MCF 10A (cell line): ENCODE results near the gene ZFAND5. TPM values are rescaled to one million over a fixed set of nuclear protein-coding genes. Genes with fewer than 3 reads are reported as not detected.

Experiments used
- BruUV-seq: library from RNA; stranded (reverse); fragments of 400-500 nt; replicated peaks from 2 replicates; lab custom pipeline; 2021; lab: Mats Ljungman, UMichigan
- CTCF ChIA-PET: fragments of 300-600 bp; sonication (Branson Sonifier 250); formaldehyde crosslinking; extraction: SDS; loops from one replicate; lab custom pipeline; 2021; ENCODE audit warnings: antibody characterized with exemption, inconsistent platforms; lab: Yijun Ruan, JAX
- POLR2A ChIA-PET: fragments of 300-600, 350-650 bp; sonication (Branson Sonifier 250); formaldehyde crosslinking; extraction: SDS; loops from one replicate; lab custom pipeline; 2020; ENCODE audit warnings: antibody characterized with exemption, inconsistent platforms; lab: Yijun Ruan, JAX
- DNase-seq: peaks from one replicate; pipeline ENCODE4 v3.0.0-alpha.2; 2018; ENCODE audit not compliant: unreplicated experiment
- H3K27ac Mint-ChIP-seq: one replicate; pipeline ENCODE4 v1.8.0; 2022; ENCODE audit warnings: mild to moderate bottlenecking, low read depth, mixed read lengths; ENCODE audit not compliant: unreplicated experiment
- H3K27me3 Mint-ChIP-seq: one replicate; pipeline ENCODE4 v1.8.0; 2022; ENCODE audit warnings: mixed read lengths; ENCODE audit not compliant: insufficient read depth, unreplicated experiment
- H3K36me3 Mint-ChIP-seq: one replicate; pipeline ENCODE4 v1.8.0; 2022; ENCODE audit warnings: mild to moderate bottlenecking, moderate library complexity, mixed read lengths; ENCODE audit not compliant: insufficient read depth, unreplicated experiment
- H3K4me1 Mint-ChIP-seq: one replicate; pipeline ENCODE4 v1.8.0; 2022; ENCODE audit warnings: mixed read lengths; ENCODE audit not compliant: insufficient read depth, unreplicated experiment
- H3K4me3 Mint-ChIP-seq: one replicate; pipeline ENCODE4 v1.8.0; 2022; ENCODE audit warnings: mild to moderate bottlenecking, moderate library complexity, mixed read lengths; ENCODE audit not compliant: unreplicated experiment
- H3K9me3 Mint-ChIP-seq: one replicate; pipeline ENCODE4 v1.8.0; 2022; ENCODE audit warnings: mixed read lengths; ENCODE audit not compliant: unreplicated experiment
- intact Hi-C: fragments of 100-400 bp; cut with micrococcal nuclease; formaldehyde crosslinking; loops from 2 replicates; pipeline ENCODE4 v1.14.1; 2022
- total RNA-seq: library from RNA; stranded (reverse); gene quantifications from 2 replicates; pipeline ENCODE4 v1.2.3, GENCODE V29; 2022
- TF ChIP-seq, protein P1 (sequence below): fragments of 200-600 bp; IDR thresholded peaks from one replicate; pipeline ENCODE4 v1.8.0; 2022; ENCODE audit warnings: antibody characterized with exemption, mild to moderate bottlenecking; ENCODE audit not compliant: unreplicated experiment

Gene ZFAND5
- total RNA-seq, 1 experiment from 2014 or later, result 91.7 TPM

DNA sequence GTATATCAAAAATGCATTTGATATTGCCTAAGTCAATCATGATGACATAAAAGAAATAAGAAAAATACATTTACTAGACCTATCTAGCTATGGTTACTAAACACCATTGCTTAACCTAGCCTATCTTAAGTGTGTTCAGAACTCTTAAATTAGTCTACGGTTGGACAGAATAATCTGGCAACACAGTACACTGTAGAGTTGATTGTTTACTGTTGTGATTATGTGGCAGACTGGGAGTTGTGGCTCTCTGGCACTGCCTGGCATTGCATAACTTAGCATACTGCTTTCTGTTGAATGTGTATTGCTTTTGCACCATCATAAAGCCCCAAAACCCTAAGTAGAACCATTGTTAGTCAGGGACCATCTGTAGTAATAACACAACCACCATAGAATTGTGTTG, 21.2 kb upstream of the ZFAND5 start:
- TF ChIP-seq, protein P1, sequence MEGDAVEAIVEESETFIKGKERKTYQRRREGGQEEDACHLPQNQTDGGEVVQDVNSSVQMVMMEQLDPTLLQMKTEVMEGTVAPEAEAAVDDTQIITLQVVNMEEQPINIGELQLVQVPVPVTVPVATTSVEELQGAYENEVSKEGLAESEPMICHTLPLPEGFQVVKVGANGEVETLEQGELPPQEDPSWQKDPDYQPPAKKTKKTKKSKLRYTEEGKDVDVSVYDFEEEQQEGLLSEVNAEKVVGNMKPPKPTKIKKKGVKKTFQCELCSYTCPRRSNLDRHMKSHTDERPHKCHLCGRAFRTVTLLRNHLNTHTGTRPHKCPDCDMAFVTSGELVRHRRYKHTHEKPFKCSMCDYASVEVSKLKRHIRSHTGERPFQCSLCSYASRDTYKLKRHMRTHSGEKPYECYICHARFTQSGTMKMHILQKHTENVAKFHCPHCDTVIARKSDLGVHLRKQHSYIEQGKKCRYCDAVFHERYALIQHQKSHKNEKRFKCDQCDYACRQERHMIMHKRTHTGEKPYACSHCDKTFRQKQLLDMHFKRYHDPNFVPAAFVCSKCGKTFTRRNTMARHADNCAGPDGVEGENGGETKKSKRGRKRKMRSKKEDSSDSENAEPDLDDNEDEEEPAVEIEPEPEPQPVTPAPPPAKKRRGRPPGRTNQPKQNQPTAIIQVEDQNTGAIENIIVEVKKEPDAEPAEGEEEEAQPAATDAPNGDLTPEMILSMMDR, result no peak
- no peaks in the 10 kb centered on the region for H3K9me3 Mint-ChIP-seq
- H3K4me1 Mint-ChIP-seq, result peaks cover 12% of the 10 kb centered on the region
- no peaks in the 10 kb centered on the region for H3K27me3 Mint-ChIP-seq
- BruUV-seq, result no TSS peak
- no peak overlapping the region for H3K27ac Mint-ChIP-seq
- no peak overlapping the region for H3K4me3 Mint-ChIP-seq
- ChIA-PET CTCF (interaction anchor here (0.6 kb wide), 1 partner anchor 21 kb away, joined by 4 read pairs; the partner anchor contains the start of gene ZFAND5), POLR2A (interaction anchor here (1.2 kb wide), 1 partner anchor 48 kb away, joined by 3 read pairs; no protein-coding TSS in a partner anchor)
- no peaks in the 10 kb centered on the region for H3K36me3 Mint-ChIP-seq
- no peak for DNase-seq
- intact Hi-C loops, result no loop called here

DNA sequence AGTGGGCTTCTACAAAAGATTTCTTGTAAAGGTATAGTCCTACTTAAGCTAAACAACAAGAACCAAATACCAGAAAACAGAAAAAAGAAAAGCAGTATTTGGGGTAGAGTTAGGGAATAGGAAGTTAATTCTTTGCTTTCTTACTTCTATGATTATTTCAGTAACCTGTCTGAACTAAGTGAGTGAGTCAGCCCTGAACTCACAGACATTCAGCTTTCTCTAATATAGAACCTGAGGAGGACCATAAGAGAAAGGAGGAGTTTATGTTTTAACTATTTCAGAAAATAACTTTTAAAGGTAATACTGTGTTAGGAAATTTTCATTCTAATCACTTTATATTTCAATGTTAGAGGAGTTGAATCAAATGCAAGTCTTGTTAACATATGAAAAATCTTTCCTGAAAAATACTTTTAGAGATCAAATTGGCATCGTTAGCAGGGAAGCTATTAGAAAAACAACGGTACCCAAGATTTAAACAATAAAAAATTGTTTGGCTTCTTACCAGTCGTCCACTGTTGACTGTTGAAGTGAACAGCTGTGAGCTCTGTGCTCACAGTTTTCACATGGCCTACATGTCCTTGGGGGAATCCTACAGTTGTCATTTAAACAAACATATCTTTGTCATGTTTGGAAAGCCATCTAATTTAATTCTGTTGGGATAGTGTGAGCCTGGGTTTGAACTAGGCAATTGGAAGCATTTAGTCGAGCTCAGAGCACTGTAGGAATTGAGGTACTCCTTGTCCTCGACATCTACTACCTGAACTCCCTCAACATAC, 19.9 kb upstream of the ZFAND5 start:
- Mint-ChIP-seq H3K36me3 (no peaks in the 10 kb centered on the region), H3K4me3 (no peak overlapping the region), H3K27me3 (no peaks in the 10 kb centered on the region), H3K9me3 (peaks cover 4% of the 10 kb centered on the region), H3K27ac (no peak overlapping the region), H3K4me1 (peaks cover 12% of the 10 kb centered on the region)
- BruUV-seq, result no TSS peak
- ChIA-PET CTCF (interaction anchor here (0.7 to 2.1 kb wide), 2 partner anchors 9 to 14 kb away, joined by 3 to 6 read pairs; no protein-coding TSS in a partner anchor), POLR2A (interaction anchor here (0.8 to 2.5 kb wide), 7 partner anchors 12 to 194 kb away, joined by 3 to 19 read pairs (median 4); partner anchors contain the start of gene ZFAND5)
- intact Hi-C loops, result no loop called here
- TF ChIP-seq, protein P1, result no peak
- no peak for DNase-seq

DNA sequence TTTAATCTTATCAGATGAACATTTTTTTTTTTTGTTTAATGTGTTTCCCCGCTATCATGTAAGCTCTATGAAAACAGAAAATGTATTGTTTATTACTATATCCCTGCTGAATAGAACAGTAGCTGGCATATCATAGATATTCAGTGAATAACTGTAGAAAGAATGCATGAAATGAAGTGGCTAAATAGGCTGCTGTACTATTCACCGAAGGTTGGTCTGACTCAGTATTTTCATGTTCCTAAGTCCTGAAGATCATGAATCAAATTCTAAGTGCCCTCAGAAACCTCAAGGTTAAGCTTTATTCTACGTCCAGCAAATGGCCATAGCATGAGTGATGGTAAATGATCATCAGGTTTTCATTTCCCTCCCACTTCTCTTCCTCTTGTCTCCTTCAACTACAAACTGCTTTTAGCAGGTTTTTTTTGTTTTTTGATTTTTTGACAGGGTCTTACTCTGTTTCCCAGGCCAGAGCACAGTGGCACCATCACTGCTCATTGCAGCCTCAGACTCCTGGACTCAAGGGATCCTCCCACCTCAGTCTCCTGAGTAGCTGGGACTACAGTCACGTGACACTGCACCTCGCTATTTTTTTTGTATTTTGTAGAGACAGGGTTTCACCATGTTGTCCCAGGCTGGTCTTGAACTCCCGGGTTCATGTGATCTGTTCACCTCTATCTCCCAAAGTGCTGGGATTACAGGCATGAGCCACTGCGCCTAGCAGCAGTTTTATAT, 19.1 kb upstream of the ZFAND5 start:
- ChIA-PET POLR2A (interaction anchor here (0.6 to 2.5 kb wide), 8 partner anchors 9 to 195 kb away, joined by 3 to 19 read pairs (median 4); partner anchors contain the start of gene ZFAND5), CTCF (interaction anchor here (0.6 to 2.1 kb wide), 3 partner anchors 9 to 128 kb away, joined by 3 to 6 read pairs (median 5); no protein-coding TSS in a partner anchor)
- no peaks in the 10 kb centered on the region for H3K36me3 Mint-ChIP-seq

More for the DNA sequence above, 19.1 kb upstream of the ZFAND5 start:
- DNase-seq, result no peak
- H3K27ac Mint-ChIP-seq, result no peak overlapping the region
- peaks cover 12% of the 10 kb centered on the region for H3K4me1 Mint-ChIP-seq
- no peaks in the 10 kb centered on the region for H3K27me3 Mint-ChIP-seq
- intact Hi-C loops, result no loop called here
- BruUV-seq, result no TSS peak
- H3K9me3 Mint-ChIP-seq, result peaks cover 7% of the 10 kb centered on the region
- TF ChIP-seq, protein P1, result no peak
- no peak overlapping the region for H3K4me3 Mint-ChIP-seq
